Measurements from ENCODE around the gene KIAA0040. TPM values are rescaled to one million over a fixed set of nuclear protein-coding genes. Genes with fewer than 3 reads are reported as not detected.

The KIAA0040 gene
- total and polyA plus RNA-seq, 2 donors (not counting 3 experiments of a cell fraction or from before 2014, with no cell fraction given): 8.3 to 10.9 TPM

DNA sequence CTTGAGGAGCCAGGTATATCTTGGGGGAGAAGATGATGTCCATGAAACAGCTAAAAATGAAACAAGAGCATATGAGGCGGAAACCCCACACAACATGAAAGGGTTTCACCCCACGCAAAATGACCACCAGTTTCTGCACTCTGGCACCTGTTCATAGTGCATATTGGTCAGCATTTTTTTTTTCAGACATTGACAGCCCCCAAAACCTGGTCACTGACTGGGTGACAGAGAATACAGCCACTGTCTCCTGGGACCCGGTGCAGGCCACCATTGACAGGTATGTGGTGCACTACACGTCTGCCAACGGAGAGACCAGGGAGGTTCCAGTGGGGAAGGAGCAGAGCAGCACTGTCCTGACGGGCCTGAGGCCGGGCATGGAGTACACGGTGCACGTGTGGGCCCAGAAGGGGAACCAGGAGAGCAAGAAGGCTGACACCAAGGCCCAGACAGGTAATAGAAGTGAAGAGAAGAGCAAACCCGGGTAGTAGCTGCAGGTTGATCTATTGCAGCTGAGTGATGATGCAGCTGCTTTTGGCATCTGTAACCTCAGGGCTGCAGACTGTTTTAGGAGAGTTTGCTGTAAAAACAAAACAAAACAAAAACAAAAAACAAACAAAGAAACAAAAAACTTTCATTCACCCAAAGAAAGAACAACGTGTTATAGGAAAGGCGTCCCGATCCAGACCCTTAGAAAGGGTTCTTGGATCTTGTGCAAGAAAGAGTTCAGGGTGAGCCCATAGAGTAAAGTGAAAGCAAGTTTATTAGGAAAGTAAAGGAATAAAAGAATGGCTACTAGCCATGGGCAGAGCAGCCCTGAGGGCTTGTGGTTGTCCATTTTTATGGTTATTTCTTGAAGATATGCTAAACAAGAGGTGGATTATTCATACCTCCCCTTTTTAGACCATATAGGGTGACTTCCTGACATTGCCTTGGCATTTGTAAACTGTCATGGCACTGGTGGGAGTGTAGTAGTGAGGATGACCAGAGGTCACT is 73.9 kb downstream of the KIAA0040 start:
- TF ChIP-seq EZH2 (IDR thresholded peaks at IDR 0.05; ENCODE audit: borderline replicate concordance, low read depth, low read length, severe bottlenecking): no peak
- no peak for TF ChIP-seq FOS (IDR thresholded peaks at IDR 0.05; ENCODE audit: borderline replicate concordance, insufficient read depth, low read length)
- TF ChIP-seq POLR2A (IDR thresholded peaks at IDR 0.05; ENCODE audit: low read depth, low read length): no peak
- TF ChIP-seq GATA2 (IDR thresholded peaks at IDR 0.05; ENCODE audit: insufficient read depth, insufficient read length, low read depth, low read length): no peak
- TF ChIP-seq, protein P1, sequence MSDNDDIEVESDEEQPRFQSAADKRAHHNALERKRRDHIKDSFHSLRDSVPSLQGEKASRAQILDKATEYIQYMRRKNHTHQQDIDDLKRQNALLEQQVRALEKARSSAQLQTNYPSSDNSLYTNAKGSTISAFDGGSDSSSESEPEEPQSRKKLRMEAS (IDR thresholded peaks at IDR 0.05; ENCODE audit: insufficient read depth, insufficient read length): no peak

DNA sequence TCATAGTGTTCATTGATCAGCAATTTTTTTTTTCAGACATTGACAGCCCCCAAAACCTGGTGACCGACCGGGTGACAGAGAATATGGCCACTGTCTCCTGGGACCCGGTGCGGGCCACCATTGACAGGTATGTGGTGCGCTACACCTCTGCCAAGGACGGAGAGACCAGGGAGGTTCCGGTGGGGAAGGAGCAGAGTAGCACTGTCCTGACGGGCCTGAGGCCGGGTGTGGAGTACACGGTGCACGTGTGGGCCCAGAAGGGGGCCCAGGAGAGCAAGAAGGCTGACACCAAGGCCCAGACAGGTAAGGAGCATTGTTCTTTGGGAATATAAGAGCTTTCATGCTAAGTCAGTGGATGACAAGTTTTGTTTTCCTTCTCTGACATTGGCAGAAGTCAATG is 75.7 kb downstream of the KIAA0040 start:
- Histone ChIP-seq H3K9me3 (replicated peaks; ENCODE audit: control insufficient read depth, insufficient read depth, low read length) (no peaks in the 10 kb centered on the region), H3K27ac (ENCODE audit: insufficient read depth, low read depth, low read length) (no peak overlapping the region), H3K36me3 (ENCODE audit: control insufficient read depth in 2 of 2, extremely low read depth in 1 of 2, insufficient read depth in 2 of 2, low read length in 2 of 2) (no peaks in the 10 kb centered on the region), H3K9ac (replicated peaks; ENCODE audit: extremely low read depth, insufficient read depth, low read length) (no peak overlapping the region), H3K79me2 (ENCODE audit: control insufficient read depth, insufficient read depth, low read length) (no peaks in the 10 kb centered on the region), H3K4me1 (ENCODE audit: control insufficient read depth, extremely low read depth, insufficient read depth, low read length) (no peaks in the 10 kb centered on the region), H4K20me1 (replicated peaks; ENCODE audit: control insufficient read depth, extremely low read depth, insufficient read depth, low read length) (no peaks in the 10 kb centered on the region), H3K27me3 (ENCODE audit: control insufficient read depth in 2 of 2, insufficient read depth in 2 of 2, low read length in 2 of 2) (no peaks in the 10 kb centered on the region), H3K4me3 (replicated peaks in 1 of 3; ENCODE audit: insufficient read depth in 1 of 3, low read depth in 1 of 3, low read length in 3 of 3) (no peak overlapping the region), H3K4me2 (ENCODE audit: insufficient read depth, low read length) (no peak overlapping the region), H2AFZ (ENCODE audit: low read depth, low read length) (no peak overlapping the region), H3K9me1 (replicated peaks; ENCODE audit: control insufficient read depth, extremely low read depth, insufficient read depth, low read length) (no peaks in the 10 kb centered on the region)
- no TSS peak for BruUV-seq (replicated peaks)
- FAIRE-seq (no peak), DNase-seq (ENCODE audit: low read depth, low spot score) (no peak)
- dilution Hi-C loops (cut with MboI; ENCODE audit: extremely low pct_ligation_motif_present, low sequenced_read_pairs): no loop called here
- POLR2A ChIA-PET: no interaction called here
- CTCF ChIA-PET: interaction anchor here (9.8 kb wide), 1 partner anchor 9 kb away, joined by 85 read pairs; no protein-coding TSS in a partner anchor
- TF ChIP-seq, protein P1 (IDR thresholded peaks at IDR 0.05; ENCODE audit: insufficient read depth, insufficient read length): no peak
- TF ChIP-seq JUN (IDR thresholded peaks at IDR 0.05; ENCODE audit: borderline replicate concordance, insufficient read depth, insufficient read length, low read depth): no peak
- TF ChIP-seq FOS (IDR thresholded peaks at IDR 0.05; ENCODE audit: borderline replicate concordance, insufficient read depth, low read length): no peak
- TF ChIP-seq MYC (IDR thresholded peaks at IDR 0.05; ENCODE audit: low read depth, low read length): no peak
- TF ChIP-seq, protein P2, sequence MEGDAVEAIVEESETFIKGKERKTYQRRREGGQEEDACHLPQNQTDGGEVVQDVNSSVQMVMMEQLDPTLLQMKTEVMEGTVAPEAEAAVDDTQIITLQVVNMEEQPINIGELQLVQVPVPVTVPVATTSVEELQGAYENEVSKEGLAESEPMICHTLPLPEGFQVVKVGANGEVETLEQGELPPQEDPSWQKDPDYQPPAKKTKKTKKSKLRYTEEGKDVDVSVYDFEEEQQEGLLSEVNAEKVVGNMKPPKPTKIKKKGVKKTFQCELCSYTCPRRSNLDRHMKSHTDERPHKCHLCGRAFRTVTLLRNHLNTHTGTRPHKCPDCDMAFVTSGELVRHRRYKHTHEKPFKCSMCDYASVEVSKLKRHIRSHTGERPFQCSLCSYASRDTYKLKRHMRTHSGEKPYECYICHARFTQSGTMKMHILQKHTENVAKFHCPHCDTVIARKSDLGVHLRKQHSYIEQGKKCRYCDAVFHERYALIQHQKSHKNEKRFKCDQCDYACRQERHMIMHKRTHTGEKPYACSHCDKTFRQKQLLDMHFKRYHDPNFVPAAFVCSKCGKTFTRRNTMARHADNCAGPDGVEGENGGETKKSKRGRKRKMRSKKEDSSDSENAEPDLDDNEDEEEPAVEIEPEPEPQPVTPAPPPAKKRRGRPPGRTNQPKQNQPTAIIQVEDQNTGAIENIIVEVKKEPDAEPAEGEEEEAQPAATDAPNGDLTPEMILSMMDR (IDR thresholded peaks at IDR 0.05; ENCODE audit: extremely low read depth in 1 of 2, insufficient read depth in 1 of 2, low read depth in 1 of 2, low read length in 2 of 2): no peak
- no peak for TF ChIP-seq POLR2A (IDR thresholded peaks at IDR 0.05; ENCODE audit: low read depth, low read length)
- TF ChIP-seq POLR2AphosphoS5 (IDR thresholded peaks at IDR 0.05; ENCODE audit: insufficient read depth, low read depth, low read length): no peak
- TF ChIP-seq GATA2 (IDR thresholded peaks at IDR 0.05; ENCODE audit: insufficient read depth, insufficient read length, low read depth, low read length): no peak
- TF ChIP-seq EZH2 (IDR thresholded peaks at IDR 0.05; ENCODE audit: borderline replicate concordance, low read depth, low read length, severe bottlenecking): no peak
- intact Hi-C loops (cut with micrococcal nuclease): no loop called here

More for the DNA sequence above, 73.9 kb downstream of the KIAA0040 start:
- Histone ChIP-seq H3K4me1 (ENCODE audit: control insufficient read depth, extremely low read depth, insufficient read depth, low read length) (no peaks in the 10 kb centered on the region), H3K27ac (ENCODE audit: insufficient read depth, low read depth, low read length) (no peak overlapping the region), H3K4me3 (replicated peaks in 1 of 3; ENCODE audit: insufficient read depth in 1 of 3, low read depth in 1 of 3, low read length in 3 of 3) (no peak overlapping the region), H3K9me1 (replicated peaks; ENCODE audit: control insufficient read depth, extremely low read depth, insufficient read depth, low read length) (no peaks in the 10 kb centered on the region), H3K9ac (replicated peaks; ENCODE audit: extremely low read depth, insufficient read depth, low read length) (no peak overlapping the region), H3K4me2 (ENCODE audit: insufficient read depth, low read length) (no peak overlapping the region), H2AFZ (ENCODE audit: low read depth, low read length) (no peak overlapping the region), H4K20me1 (replicated peaks; ENCODE audit: control insufficient read depth, extremely low read depth, insufficient read depth, low read length) (no peaks in the 10 kb centered on the region), H3K9me3 (replicated peaks; ENCODE audit: control insufficient read depth, insufficient read depth, low read length) (no peaks in the 10 kb centered on the region), H3K36me3 (ENCODE audit: control insufficient read depth in 2 of 2, extremely low read depth in 1 of 2, insufficient read depth in 2 of 2, low read length in 2 of 2) (no peaks in the 10 kb centered on the region), H3K27me3 (ENCODE audit: control insufficient read depth in 2 of 2, insufficient read depth in 2 of 2, low read length in 2 of 2) (no peaks in the 10 kb centered on the region), H3K79me2 (ENCODE audit: control insufficient read depth, insufficient read depth, low read length) (no peaks in the 10 kb centered on the region)
- POLR2A ChIA-PET: no interaction called here
- dilution Hi-C loops (cut with MboI; ENCODE audit: extremely low pct_ligation_motif_present, low sequenced_read_pairs): no loop called here
- DNase-seq (ENCODE audit: low read depth, low spot score) (no peak), FAIRE-seq (no peak)
- CTCF ChIA-PET: no interaction called here
- intact Hi-C loops (cut with micrococcal nuclease): no loop called here
- no TSS peak for BruUV-seq (replicated peaks)

Measured in endothelial cell of umbilical vein (primary cell).